Stimulated activated CD4-positive, alpha-beta T cell treated with anti-CD3 and anti-CD28 coated beads, TNF-alpha, amount 100 ng/mL, for 24 hours (primary cell): ENCODE measurements around the gene DUT.
"Not testable (repeated sequence)": the region's sequence is repeated elsewhere in the genome, so short reads cannot be mapped to it uniquely, and the experiment has no call there.

Experiments
- DNase-seq, 3 experiments: peaks; one replicate each; pipeline ENCODE4 v3.0.0-alpha.2; 2020; ENCODE audit warnings: low read depth in 3 of 3

Gene DUT

DNA sequence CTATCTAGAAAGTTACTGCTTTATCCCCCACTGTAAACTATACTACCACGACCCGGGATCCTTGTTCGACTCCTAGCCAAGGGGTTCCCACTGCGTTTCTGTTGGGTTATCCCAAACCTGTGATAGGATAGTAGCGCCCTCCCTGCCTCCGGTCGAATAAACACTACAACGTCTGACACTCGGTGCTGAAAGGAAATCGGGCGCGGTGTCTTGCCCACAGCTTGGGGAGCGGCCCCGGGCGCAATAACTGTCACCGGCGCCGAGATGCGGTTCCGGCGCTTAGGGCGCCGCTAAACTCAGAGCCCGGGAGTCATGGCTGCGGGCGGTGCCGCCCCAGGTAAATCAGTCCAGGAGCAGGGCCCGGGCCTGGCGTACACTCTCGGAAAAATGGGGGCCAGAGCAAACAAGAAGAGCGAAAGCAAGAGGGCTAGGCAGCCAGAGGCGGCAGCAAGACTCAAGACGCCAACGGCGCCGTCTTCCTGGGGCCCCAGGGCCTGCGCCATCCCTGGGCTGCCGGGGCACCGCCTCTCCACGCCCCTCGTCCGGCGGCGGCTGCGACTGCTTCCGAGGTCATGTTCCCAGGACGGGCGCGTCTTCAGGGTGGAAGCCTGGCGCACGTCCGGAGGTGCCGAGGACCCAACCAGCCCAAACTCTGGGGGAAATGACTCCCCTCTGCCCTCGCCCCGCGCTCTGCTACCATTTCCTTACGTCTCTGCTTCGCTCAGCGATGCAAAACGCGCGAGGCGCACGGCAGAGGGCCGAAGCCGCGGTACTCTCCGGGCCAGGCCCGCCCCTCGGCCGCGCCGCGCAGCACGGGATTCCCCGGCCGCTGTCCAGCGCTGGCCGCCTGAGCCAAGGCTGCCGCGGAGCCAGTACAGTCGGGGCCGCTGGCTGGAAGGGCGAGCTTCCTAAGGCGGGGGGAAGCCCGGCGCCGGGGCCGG lies at the start of gene DUT:
Gene DUT, plus strand, starts transcription at position 575 of the 941 bp plus-strand sequence. Its CDS starts 87 bp downstream, at position 662.
- DNase-seq: peak; percentile 63 to 77 (median 75)

GRCh38 chr15:48281674-48282073 lies 49.6 kb upstream of the DUT start:
- no peak for DNase-seq

GRCh38 chr15:48282216-48282615 lies 49.0 kb upstream of the DUT start:
- DNase-seq: no peak

- no peak for DNase-seq
Observed at GRCh38 chr15:48283396-48284145, 47.7 kb upstream of the DUT start.

DNA sequence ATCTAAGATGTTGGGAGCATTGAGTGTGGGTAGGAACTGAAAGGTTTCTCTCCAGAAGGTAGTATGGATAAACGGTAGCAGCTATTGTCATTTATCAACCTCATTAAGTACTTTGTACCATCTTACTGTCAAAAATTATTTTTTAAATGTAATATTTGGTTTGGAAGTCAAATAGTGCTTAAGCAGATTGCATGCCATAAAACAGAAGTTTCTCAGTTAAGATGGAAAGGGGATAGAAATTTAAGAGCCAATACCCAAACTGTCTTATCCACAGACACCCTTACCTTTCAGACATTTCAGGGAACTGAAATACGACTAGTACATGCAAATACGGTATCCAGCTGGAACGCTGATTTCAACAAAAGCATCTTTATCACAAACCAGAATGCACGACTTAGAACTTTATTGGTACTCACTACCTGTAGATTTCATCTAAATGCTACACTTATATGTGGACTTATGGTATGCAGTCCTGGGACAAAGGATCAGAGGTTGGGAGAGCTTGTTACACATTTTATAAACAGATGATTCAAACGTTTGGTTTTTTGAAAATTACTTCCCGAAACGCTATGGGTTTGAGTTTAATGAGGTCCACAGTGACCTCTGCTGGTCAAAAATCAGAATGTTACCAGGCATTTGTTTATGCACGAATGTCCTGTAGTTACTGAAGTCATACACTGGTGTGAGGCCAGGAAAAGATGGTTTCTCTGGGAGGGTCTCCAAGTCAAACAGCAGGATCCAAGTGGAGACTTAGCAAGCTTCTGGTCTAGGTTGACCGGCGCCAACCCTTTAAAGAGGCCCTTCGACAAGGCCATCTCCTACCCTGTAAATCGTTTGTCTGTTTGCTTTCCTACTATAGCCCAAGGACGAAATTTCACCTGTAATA lies 45.7 kb upstream of the DUT start:
- DNase-seq: peak in 2 of 3 experiments; percentile 0 to 14

- no peak for DNase-seq
Observed at GRCh38 chr15:48289628-48290027, 41.6 kb upstream of the DUT start.

DNA sequence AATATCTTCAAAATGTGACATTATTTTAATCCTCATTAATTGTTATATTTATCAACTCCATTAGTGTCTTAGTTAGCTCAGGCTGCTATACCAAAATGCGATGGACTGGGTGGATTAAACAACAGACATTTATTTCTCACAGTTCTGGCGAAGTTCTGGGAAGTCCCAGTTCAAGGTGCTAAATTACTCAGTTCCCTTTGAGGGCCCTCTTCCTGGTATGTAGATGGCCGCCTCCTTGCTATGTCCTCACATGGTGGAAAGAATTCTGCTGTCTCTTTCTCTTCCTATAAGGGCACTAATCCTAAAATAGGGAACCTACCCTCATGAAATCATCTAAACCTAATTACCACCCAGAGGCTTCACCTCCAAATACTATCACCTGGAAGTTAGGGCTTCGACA lies 38.8 kb upstream of the DUT start:
- no peak for DNase-seq

GRCh38 chr15:48297668-48298067 lies 33.6 kb upstream of the DUT start:
- no peak for DNase-seq

DNA sequence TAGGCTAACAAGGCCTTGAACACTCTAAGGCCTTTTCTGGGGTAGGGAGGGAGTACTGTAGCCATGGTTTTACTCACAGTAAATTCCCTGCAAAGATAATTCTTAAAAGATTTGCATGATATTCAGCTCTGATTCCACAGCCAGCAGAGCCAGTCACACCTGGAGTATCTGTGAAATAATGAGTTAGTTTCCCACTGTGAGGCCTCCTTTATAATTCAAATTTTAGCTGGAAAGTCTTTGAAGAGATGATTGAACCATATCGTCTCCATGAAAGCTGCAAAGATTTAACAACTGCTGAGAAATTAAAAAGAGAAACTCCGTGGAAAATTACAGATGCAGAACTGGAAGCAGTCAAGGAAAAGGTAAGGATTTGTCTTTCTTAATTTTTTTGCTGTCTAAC lies 32.3 kb upstream of the DUT start:
- no peak for DNase-seq

DNA sequence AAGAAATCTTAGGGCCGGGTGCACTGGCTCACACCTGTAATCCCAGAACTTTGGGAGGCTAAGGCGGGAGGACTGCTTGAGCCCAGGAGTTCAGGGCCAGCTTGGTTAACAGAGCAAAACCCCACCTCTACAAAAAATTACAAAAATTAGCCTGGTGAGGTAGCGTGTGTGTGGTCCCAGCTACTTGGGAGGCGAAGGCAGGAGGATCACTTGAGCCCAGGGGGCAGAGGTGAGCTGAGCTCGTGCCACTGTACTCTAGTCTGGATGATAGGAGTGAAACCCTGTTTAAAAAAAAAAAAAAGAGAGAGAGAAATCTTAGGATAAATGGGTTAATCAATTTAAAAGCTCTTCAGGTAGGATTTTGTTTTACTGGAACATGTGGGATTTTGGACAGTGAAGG lies 31.2 kb upstream of the DUT start:
- DNase-seq: no peak

DNA sequence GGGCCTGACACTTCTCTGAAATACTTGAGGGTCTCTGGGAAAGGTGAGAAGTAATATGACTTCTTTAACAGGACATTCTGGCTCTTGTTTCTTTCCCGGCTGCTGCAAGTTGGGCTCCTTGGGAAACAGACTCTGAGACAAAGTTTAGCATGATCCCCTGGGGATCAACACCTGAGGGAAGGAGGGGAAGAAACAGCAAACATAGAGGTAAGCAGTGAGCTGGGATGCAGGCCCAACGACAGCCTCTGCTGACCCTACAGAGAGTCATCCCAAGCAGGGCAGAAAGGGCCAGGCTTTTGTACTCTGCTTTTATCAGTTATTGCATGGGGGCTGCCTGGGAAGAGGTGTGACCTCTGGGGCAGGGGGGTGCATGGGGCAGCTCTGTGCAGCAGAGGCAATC lies 26.8 kb upstream of the DUT start:
- DNase-seq: no peak

- DNase-seq: no peak
Observed at GRCh38 chr15:48306639-48307038, 24.6 kb upstream of the DUT start.

DNA sequence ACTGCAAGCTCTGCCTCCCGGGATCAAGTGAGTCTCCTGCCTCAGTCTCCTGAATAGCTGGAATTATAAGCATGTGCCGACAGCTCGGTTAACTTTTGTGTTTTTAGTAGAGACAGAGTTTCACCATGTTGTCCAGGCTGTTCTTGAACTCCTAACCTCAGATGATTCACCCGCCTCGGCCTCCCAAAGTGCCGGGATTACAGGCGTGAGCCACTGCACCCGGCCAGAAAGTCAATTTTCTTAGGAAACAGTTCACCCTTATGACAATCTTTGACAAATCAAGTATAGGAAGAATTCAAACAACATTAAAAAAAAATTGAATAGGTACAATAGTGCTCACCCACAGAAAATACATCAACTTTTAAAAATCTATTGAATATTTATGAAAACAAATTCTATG lies 23.6 kb upstream of the DUT start:
- no peak for DNase-seq

- DNase-seq: no peak
Observed at GRCh38 chr15:48309740-48310139, 21.5 kb upstream of the DUT start.

GRCh38 chr15:48313216-48313615 lies 18.0 kb upstream of the DUT start:
- no peak for DNase-seq

DNA sequence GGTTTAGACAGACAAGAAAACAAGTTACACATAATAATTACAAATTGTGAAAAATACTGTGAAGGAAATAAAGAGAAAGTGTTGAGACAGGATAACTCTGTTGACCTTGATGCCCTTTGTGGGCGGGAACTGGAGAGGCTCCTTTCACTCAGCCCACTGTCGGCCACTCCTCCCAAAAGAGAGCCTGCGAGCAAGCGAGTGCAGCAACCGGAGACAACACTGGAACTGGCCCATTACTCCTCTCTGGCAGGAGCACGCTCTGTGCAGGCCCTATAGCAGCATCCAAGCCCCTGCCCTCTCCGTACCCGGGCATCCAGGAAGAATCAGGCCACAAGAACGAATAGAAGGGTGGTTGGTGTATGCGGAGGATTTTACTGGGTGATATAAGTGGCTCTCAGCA lies 16.2 kb upstream of the DUT start:
- no peak for DNase-seq

GRCh38 chr15:48317221-48317620 lies 14.0 kb upstream of the DUT start:
- DNase-seq: no peak

DNA sequence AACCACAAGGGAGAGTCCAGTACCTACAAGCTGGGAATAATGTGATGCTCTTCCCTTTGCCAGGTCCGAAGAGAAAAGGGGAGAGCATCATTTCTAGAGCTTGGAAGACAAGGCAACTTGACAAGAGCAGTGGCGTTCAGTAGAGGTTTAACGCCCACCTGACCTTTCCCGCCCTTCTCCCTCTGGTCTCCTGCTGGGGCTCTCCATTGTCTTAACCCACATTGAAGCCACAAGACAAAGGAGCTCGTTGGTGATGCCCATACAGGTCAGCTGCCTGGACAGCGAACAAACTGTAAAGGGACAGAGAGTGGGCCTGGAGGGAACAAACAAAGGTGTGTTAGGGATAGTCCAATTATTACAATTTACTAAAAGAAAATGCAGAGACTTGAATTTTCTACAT lies 13.1 kb upstream of the DUT start:
- DNase-seq: no peak

DNA sequence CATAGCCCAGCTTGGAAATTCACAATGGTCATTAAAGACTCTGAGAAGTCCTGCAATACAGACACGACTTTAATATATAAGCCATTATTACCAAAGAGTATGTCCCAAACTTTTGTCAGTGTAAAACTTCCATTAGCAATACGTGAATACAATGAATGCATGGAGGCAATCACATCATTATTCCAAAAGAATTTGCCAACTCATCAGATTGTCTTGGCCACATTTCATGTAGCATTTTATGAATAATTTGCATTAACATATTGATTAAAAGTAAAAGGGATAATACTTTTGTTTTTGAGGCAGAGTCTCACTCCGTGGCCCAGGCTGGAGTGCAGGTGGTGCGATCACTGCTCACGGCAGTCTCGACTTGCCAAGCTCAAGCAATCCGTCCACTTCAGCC lies 7.9 kb upstream of the DUT start:
- DNase-seq: no peak

DNA sequence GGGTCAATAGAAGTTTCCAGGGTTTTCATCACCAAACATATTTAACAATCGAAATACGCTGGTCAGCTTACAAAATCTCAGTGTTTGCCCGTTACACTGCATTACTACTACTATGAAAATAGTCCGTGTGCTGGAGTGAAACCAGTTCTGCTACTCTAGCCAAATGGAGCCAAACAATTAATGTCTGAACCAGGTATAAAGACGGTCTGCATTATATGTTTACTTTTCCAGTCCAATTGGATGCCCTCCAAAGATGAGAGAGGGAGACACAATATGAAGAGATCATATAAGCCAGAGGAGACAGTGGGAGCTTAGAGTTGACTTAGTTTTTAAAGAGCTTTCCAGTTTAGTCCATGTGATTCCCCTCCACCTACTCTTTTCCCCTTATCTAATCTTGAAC lies 6.3 kb upstream of the DUT start:
- DNase-seq: no peak

GRCh38 chr15:48325400-48325799 lies 5.8 kb upstream of the DUT start:
- DNase-seq: no peak

- DNase-seq: not testable (repeated sequence)
Observed at GRCh38 chr15:48326180-48326579, 5.0 kb upstream of the DUT start.
